Stimulated activated CD8-positive, alpha-beta memory T cell treated with anti-CD3 and anti-CD28 coated beads, Interleukin-15, amount 100 ng/mL, for 4 hours (primary cell): ENCODE measurements around the gene KLK12.

ENCODE experiments used
- DNase-seq, 2 donors: peaks; one replicate each; pipeline ENCODE4 v3.0.0-alpha.2; 2020; ENCODE audit warnings: low read depth in 2 of 2

KLK12 gene, protein sequence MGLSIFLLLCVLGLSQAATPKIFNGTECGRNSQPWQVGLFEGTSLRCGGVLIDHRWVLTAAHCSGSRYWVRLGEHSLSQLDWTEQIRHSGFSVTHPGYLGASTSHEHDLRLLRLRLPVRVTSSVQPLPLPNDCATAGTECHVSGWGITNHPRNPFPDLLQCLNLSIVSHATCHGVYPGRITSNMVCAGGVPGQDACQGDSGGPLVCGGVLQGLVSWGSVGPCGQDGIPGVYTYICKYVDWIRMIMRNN

DNA sequence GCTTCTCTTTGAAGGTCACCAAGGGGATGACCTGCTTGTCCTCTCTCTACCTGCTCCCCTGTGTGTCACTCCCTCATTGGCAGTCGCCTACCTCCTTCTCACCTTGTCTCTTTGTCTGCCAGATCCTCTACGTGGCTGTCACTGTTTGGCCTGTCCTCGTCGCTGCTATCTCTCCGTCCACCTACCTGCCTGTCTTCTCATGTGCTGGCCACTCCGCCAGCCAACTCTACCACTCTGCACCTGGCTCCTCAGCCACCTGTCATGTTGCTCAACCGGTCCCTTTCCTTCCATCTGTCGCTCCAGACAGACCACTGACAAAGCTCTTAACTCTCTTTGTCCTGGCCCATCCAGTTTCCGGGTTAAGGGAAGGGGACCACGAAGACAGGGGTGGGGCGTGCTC lies at the start of gene KLK12:
Gene KLK12, minus strand, starts transcription at position 299 of the 400 bp plus-strand sequence. CDS start 381 bp downstream, outside the sequence.
- no peak for DNase-seq

DNA sequence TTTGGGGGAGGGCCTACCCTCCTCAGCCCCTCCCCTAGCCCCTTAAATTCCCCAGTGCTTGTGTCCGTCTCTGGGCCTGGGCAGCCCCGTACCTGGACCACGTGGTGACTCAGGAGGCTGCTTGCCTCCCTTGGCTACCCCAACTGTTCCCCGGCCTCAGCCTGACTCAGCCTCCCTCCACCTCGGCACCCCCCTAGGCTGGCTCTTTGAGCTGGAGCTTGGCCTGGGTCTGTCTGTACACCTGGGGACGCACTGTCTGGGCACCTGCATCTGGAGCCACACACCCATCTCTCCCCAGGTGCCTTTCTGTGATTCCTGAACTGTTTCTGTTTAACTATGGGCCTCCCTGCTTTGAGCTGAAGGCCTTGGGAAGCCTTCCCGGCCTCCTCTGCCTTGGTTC lies 49.7 kb upstream of the KLK12 start:
- no peak for DNase-seq

DNA sequence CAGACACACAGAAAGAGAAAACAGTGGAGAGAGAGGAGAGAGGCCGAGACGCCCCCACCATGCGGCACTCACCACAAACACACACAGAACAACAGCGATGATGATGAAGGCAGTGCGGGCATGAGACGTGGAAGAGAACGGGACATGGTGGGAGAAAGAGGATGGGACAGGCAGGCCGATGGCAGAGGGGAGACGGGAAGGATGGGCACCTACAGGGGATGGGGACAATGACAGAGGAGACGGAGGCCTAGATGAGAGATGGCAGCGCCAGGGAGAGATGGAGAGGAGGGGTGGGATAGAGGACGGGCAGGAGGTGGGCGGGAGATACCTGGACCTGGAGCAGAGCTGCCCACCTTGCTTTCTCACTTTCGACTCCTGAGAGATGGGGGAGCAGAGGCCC lies 49.0 kb upstream of the KLK12 start:
- DNase-seq, result no peak

DNA sequence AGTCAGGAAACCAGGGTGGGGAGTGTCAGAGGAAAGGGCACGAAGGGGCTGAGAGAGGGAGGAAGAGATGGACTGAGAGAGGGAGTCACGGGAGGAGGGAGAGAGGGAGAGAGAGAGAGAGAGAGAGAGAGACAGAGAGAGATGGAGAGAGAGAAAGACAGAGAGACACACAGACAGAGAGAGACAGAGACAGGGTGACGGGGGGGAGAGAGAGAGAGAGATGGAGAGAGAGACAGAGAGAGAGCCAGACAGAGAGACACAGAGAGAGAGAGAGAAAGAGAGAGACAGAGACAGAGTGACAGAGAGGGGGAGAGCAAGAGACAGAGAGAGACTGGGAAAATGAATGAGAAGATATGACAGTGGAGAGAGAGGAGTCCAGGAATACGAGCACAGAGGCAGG lies 48.4 kb upstream of the KLK12 start:
- no peak for DNase-seq

DNA sequence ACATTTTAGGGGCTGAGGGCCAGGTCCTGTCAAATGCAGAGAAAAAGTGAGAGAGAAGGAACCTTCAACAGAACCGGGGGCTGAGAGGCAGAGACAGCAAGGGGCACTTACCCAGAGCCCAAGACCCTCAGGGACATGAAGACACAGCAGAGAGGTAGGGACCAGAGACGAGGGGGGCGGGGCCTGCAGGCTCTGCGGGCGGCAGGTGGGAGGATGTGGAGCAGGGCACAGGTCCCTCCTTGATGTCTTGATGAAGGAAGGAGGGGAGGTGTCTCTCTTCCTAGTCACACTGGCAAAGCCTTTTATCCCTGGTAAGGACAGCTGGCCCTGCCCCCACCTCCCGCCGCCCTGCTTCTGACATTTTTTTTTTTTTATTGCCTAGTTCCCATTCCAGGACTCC lies 47.8 kb upstream of the KLK12 start, which contains the start of gene KLK14:
Gene KLK14, minus strand, starts transcription at position 277 of the 400 bp plus-strand sequence. Its CDS starts 273 bp downstream, at position 4.
- no peak for DNase-seq

DNA sequence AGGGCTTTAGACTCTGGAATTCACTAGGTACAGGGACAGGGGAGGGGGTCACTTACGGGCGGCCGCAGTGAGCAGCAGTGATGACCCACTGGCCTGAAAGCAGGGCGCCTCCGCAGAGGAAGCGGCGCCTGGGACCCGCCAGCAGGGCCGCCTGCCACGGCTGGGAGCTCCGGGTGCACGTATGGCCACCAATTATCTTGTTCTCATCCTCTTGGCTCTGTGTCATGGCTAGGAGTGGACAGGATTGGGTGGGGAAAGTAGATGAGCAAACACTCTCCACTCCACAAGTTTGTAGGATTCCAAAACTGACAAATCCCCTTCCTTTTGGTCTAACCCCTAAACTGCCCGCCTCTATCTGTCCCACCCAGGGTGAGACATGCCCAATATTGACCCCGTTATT lies 46.7 kb upstream of the KLK12 start:
- DNase-seq, result no peak

DNA sequence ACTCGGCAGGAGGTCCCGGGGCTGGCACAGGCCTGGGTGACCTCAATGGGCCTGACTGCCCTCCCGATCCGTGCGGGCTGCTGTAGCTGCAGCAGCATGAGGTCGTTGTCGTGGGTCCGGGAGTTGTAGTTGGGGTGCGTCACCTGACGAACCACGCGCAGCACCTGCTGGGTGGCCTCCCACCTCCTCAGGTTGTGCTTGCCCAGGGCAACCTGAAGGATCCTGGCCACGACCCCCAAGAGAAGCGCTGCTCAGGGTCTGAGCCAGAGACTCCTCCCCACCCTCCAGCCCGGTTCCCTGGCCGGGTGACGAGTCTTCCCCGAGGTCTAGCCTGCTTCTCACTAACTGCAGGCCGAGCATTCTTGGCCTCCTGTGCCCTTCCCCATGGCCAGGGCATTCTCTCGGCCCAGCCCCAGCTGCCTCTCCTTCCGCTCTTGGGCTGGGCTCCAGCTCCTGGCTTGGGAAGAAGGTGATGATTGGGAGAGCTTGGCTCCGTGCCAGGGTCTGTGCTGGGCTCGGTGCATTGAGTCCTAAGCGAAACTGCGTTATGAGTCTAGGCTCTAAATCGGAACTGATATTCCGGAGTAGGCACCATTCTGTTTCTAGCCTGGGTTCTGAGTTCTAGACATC lies 44.8 kb upstream of the KLK12 start:
- DNase-seq, result no peak

DNA sequence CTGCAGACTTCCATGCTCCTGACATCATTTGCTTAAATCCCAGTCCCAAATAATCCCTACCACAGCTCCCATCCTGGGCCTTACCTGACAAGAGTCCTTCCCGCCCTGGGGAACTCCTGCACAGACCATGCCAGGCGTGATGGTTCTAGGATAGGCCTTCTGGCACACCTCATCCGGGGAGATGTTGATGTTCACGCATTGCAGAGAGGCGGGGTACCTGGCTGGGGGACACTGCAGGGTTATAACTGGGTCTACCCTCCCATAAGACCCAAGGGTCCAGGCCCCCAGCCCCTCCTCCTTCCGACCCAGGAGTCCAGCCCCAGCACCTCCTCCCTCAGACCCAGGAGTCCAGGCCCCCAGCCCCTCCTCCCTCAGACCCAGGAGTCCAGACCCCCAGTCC lies 43.9 kb upstream of the KLK12 start:
- DNase-seq, result no peak

DNA sequence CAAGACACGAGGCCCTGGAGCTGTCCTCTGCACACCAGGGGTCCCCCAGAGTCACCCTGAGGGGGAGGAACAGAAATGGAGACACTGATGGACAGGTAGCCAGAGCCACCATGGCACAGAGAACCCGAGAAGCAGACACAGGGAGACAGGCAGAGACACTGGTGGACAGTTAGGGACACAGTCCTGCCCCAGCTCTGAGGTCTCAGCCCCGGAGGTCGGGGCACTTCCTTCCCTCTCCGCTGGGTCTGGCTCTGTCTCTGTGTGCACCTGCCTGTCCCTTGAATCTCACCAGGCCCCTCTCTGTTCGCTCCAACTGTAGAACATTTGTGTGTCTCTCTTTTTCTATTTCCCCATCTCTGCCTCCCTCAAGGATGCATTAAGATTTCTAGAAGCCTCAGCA lies 43.3 kb upstream of the KLK12 start:
- no peak for DNase-seq

DNA sequence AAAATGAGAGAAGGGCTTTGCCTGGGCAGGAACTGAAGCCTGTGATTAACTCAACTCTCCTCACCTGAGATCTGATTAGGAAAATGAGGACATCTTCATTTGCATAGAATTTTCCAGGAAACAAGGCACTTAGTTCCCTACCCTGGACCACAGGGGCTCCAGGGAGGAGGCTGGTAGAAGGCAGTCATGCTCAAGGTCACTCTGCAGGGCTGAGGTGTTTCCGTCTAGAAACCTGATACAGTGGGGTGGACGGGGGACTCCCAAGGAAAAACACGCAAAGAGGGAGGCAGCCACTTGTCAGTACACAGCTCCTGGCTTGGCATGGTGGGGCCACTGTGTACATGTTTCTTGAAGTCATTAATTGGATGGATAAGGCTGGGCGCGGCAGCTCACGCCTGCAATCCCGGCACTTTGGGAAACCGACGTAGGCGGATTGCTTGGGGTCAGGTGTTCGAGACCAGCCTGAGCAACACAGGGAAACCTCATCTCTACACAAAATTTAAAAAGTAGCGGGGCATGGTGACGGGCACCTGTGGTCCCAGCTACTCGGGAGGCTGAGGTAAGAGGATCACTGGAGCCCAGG lies 41.9 kb upstream of the KLK12 start:
- DNase-seq, result no peak

DNA sequence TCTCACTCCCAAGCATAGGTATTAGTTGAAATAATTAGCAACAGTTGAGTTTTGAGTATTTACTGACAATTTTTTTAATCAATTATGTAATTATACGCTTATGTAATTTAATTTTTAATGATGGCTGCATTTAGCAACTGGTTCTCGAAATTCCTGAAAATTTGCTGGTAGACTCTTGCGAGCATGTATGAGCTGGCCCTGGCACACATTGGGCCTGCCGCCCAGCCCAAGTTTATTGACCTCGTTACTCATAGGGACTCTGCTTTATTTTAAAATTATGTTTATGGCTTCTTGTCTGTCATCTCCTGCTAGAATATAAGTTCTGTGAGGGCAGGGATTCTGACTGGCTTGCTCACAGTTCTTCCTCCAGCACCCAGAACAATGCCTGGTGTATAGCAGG lies 41.2 kb upstream of the KLK12 start:
- DNase-seq, result no peak

DNA sequence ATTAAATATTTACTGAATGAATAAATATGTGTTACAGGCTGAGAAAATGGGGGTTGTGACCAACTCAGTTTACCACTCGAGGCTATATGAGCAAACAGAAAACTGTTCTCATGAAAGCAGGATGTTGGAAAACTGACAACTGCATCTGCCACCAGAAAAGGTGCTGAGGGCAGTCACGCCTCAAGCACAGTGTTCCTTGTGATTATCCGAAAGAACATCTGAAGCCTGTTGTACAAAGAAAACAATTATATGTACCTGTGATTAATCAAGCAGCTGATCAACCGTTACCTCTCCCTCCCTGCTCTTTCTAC lies 36.2 kb upstream of the KLK12 start:
- no peak for DNase-seq

DNA sequence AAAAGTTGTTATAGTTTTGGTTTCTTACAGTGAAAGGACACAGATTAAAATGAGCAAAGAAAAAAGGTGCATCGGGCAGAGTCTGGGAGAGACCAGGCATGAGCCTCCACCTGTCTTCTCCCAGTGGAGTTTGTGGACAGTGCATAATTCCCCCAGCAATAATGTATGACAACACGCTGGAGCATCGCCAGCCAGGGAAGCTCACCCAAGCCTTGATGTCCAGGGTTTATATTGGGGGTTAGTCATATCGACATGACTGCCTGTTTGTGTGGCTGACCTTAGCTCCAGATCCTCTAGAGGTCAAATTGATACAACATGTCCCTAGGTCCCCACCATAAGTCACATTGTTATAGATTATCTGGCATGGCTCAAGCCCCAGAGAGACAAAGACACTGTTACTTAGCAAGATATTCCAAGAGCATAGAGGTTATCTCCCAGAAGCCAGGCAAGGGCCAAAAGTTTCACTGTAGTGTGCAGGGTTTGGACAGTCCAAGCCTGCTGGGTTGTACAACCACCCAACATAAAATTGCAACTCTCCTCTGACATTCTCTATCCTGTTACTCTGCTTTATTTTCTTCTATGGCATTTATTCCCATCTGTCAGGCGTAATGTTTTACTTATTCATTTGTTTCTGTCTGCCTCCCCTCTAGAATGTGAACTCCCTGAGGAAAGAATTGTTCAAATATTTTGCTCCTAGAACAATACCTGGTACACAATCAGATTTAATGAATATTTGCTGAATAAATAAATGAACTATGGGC lies 35.7 kb upstream of the KLK12 start:
- no peak for DNase-seq

DNA sequence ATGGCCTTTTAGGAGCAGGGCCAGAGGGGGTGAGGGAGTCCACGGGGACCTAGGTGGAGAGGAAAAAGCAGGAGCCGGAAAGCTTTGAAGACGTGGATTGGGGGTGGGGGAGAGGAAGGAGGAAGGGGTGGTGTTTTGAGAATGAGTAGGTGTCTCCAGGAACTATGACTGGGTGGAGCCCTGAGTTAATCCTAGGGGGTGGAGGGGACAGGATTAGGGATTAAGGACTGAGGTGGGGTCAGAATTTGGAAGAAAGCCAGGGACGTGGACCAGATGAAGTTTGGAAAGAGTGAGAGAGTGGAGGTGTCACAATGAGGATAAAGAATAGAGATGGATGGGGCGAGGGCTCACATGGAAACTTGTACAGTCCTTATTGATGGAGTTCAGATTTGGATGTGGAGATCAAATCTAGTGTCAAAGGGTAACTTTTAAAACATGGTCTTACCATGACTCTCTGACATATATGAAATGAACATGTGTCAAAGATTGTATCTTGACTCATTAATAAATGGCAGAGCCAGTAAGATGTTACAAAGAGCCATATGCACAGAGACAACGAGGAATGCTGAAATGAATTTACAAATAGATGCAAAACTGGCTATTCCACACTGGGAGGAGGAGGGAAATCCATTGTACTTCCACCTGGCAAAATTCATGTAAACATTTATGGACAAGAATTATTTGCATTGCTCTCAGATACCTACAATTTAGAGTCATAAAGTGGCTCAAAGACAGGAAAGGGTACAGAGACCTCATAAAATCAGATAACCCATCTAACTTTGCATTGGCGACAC lies 31.8 kb upstream of the KLK12 start:
- DNase-seq, result no peak

DNA sequence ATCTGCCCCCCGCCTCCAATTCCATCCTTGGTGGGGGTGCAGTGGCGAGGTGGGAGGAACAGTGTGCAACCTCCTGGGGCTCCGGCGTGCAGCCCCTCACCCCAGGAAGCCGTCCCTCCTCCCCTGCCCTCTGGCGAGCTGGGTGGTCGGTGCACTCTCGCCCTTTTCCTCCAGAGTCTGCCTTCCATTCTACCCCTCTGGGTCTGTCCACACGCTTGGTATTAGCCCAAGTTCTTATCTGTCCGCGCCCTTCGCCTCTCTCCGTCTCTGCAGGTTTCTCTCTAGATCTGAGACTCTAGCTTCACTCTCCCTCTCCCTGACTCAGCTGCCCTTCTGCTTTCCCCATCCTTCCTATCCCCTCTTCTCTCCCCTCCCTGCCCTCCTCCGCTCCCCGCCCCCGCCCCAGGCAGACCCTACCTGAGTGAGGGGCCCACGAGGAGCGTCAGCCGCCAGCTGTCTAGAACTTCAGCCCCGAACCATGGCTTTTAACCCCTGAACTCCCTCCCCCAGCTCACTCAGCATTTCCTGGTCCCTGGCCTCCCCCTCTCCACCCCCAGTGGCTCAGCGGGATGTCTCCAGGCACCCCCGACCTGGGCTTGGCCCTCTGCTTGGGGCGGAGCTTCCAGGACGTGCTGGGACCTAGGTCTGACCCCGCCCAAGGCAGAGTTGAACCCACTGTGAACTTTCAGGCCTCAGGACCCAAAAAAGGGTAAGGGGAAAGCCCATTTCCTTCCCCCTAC lies 30.6 kb upstream of the KLK12 start:
- no peak for DNase-seq

DNA sequence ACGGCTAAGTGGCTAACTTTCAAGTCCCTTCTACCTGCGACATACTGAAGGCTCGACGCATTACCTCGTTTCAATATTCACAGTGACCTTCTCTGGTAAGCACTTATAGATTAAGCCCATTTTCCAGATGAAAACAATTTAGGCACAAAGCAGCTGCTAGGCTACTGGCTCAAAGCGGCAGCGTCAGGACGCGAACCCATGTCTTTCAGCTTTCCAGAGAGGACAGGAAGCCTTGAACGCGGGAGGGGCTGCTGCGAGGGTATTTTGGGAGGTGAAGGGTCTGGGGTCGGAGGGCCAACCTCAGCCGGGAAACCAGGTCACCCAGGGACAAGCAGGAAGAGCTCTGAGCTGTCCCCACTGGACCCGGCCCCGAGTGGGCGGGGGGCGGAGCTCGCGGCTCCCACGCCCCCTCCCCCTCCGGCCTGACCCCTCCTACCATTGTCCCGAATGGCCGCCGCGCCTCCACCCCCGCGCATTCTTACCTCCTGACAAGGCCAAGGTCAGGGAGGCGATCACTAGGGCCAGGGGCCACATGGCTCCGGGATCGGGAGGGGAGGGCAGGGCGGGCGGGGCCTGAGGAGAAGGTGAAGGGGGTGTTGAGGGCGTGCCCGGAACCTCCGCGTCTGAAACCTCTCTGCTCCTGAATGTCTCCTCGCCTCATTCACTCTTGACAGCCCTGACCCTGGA lies 29.9 kb upstream of the KLK12 start, which contains the start of gene KLK13:
Gene KLK13, minus strand, starts transcription at position 559 of the 687 bp plus-strand sequence. Its CDS starts 25 bp downstream, at position 534.
- no peak for DNase-seq

DNA sequence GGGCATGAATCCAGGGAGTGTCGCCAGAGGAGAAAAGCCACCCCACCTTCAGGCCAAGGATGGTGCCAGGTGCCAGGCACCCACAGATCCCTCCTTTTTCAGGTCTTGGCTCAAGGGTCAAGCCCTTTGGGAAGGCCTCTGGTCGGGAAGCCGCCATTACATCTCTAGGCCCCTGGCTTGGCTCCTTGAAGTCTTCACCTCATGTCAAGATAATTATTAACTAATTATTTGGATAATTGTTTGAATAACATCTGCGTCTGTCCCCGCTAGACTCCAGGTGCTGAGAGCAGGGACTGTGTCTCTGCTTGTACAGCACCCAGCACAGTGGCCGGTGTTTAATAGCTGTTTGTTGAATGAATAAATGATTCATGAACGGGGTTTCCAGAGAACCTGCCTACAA lies 28.9 kb upstream of the KLK12 start:
- no peak for DNase-seq

DNA sequence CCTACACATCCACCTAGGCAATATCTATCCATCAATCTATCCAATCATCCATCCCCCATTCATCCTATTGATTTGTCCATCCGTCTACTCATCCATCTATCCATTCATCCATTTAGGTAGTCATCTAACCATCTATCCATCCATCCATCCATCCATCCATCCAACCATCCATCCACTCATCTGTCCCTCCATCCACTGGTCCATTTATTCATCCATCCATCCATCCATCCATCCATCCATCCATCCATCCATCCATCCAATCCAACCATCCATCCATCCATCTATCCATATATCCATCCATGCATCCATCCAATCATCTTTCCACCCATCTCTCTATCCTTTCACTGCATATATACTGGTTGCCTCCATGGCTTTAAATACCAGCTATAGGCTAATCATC lies 26.2 kb upstream of the KLK12 start:
- no peak for DNase-seq

DNA sequence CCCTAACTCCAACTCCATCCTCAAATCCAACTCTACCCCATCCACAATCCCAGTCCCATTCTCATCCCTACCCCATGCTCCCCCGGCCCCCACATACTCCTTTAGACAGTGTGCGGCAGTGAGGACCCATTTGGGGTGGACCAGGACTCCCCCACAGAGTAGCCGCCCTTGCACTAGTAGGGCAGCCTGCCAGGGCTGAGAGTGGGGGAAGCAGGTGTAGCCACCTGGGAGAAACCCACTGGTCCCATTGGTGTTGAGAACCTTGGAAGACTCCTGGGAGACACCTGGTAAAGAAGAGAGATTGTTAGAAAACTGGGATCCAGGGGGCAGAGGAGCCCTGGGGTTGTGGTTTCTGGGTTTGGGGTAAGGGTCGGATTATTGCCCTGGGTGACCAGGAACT lies 25.5 kb upstream of the KLK12 start:
- DNase-seq, result no peak

DNA sequence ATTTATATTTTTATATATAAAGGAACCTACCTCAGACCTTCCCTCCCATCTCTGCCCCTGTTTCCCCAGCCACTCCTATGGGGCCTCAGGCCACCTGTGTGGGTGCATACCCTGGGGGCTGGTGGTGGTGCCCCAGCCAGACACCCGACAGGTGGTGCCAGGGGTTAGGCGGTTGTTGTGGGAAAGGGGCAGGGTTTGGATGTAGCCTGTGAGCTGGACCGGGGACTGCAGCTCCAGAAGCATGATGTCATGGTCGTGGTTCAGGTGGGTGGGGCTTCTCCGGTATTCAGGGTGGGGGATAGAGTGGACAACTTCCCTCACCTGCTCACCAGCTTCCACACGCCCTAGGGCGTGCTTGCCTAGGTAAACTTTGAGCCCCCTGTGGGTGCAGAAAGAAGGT lies 24.9 kb upstream of the KLK12 start:
- no peak for DNase-seq

DNA sequence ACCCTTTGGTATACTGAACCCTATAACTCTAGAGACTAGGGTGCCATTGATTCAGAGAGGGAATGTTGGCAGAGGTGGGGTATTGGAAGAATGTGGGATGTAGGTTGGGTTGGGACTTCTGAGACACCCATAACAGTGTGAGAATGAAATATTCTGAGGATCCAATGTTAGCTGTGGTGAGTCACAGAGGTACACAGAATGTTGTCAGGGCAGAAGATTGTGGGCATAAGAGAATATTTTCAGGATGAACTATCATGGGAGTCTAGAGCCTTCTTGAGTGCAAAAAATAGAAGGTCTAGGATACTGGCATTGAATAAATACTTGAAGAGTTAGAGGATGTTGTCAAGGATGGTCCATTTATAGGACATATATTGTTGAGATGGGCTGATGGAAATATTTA lies 21.1 kb upstream of the KLK12 start:
- DNase-seq, result no peak
